Activated CD4-positive, CD25-positive, alpha-beta regulatory T cell treated with anti-CD3 and anti-CD28 coated beads, Interleukin-2, amount 50 U/mL, for 24 hours (primary cell): ENCODE results near the gene NIN.
A peak's percentile ranks its signal among the peaks of the same experiment; 100 is the strongest.

Experiments used
- ATAC-seq, 2 donors: fragments of 150-1000 bp; cut with Tn5 transposase; one replicate each; pipeline ENCODE4 v1.10.0; 2021; ENCODE audit warnings: mild to moderate bottlenecking in 1 of 2, moderate library complexity in 1 of 2

Gene NIN

GRCh38 chr14:50759800-50760543, 71.0 kb downstream of the NIN start:
- no peak for ATAC-seq

- ATAC-seq: no peak
These were observed 72.0 kb downstream of the NIN start for GRCh38 chr14:50758945-50759344.

- ATAC-seq: no peak
These were observed 72.7 kb downstream of the NIN start for GRCh38 chr14:50758305-50758704.

- no peak for ATAC-seq
These were observed 73.3 kb downstream of the NIN start for GRCh38 chr14:50757702-50758101.

- ATAC-seq: no peak
These were observed 74.7 kb downstream of the NIN start for GRCh38 chr14:50756300-50756699.

GRCh38 chr14:50750323-50750722, 80.6 kb downstream of the NIN start:
- peak; percentile 20 to 28 for ATAC-seq

GRCh38 chr14:50745401-50746058, 85.4 kb downstream of the NIN start:
- no peak for ATAC-seq

- no peak for ATAC-seq
These were observed 86.7 kb downstream of the NIN start for GRCh38 chr14:50744231-50744630.

- ATAC-seq: no peak
These were observed 89.4 kb downstream of the NIN start for GRCh38 chr14:50741567-50741966.

GRCh38 chr14:50740856-50741255, 90.1 kb downstream of the NIN start:
- ATAC-seq: no peak

- no peak for ATAC-seq
These were observed 91.8 kb downstream of the NIN start for GRCh38 chr14:50739186-50739585.

- ATAC-seq: peak; percentile 91 to 92
These were observed 94.0 kb downstream of the NIN start for GRCh38 chr14:50736932-50737419.

- ATAC-seq: no peak
These were observed 95.8 kb downstream of the NIN start for GRCh38 chr14:50734950-50735695.

- ATAC-seq: no peak
These were observed 97.5 kb downstream of the NIN start for GRCh38 chr14:50733494-50733893.

- no peak for ATAC-seq
These were observed 102.1 kb downstream of the NIN start for GRCh38 chr14:50728836-50729235.

- ATAC-seq: peak; percentile 91
These were observed 104.4 kb downstream of the NIN start for GRCh38 chr14:50726372-50727107.

- ATAC-seq: no peak
These were observed 105.2 kb downstream of the NIN start for GRCh38 chr14:50725761-50726160.

- no peak for ATAC-seq
These were observed 110.8 kb downstream of the NIN start for GRCh38 chr14:50719911-50720759.

GRCh38 chr14:50718949-50719348, 112.0 kb downstream of the NIN start:
- ATAC-seq: no peak

- no peak for ATAC-seq
These were observed 113.2 kb downstream of the NIN start for GRCh38 chr14:50717811-50718210.

- ATAC-seq: peak in 1 of 2 donors; percentile 53
These were observed 116.4 kb downstream of the NIN start for GRCh38 chr14:50714450-50715073.
